ENCODE data around the gene ACAD8. TPM values are rescaled to one million over a fixed set of nuclear protein-coding genes. Genes with fewer than 3 reads are reported as not detected.

ACAD8 gene
- total and polyA plus RNA-seq, 8 donors: 15.9 to 38.5 (median 18.2) TPM

GRCh38 chr11:134293119-134294113 is 40.0 kb downstream of the ACAD8 start:
- TF ChIP-seq CTCF (IDR thresholded peaks at IDR 0.05): no peak
- H3K4me3 ChIP-seq: no peak overlapping the region
- no peaks in the 10 kb centered on the region for H3K4me1 ChIP-seq
- no peak for FAIRE-seq
- WGBS, 2 donors: 63 to 65% methylated on average over 20 of the region's 20 CpGs
- no peak for DNase-seq
- H3K27me3 ChIP-seq: no peaks in the 10 kb centered on the region
- intact Hi-C loops (cut with DNase I): no loop called here
- no peaks in the 10 kb centered on the region for H3K36me3 ChIP-seq
- H3K9me3 ChIP-seq: no peaks in the 10 kb centered on the region
- no peak overlapping the region for H3K27ac ChIP-seq
- ATAC-seq: no peak

- 49 to 69% methylated on average over 9 of the region's 9 CpGs for WGBS, 2 donors
- intact Hi-C loops (cut with DNase I): no loop called here
- H3K4me3 ChIP-seq: no peak overlapping the region
- H3K27me3 ChIP-seq: no peaks in the 10 kb centered on the region
- H3K27ac ChIP-seq: no peak overlapping the region
- H3K9me3 ChIP-seq: no peaks in the 10 kb centered on the region
- H3K36me3 ChIP-seq: no peaks in the 10 kb centered on the region
- FAIRE-seq (no peak), ATAC-seq (no peak), DNase-seq (no peak)
- no peak for TF ChIP-seq CTCF (IDR thresholded peaks at IDR 0.05)
- H3K4me1 ChIP-seq: no peaks in the 10 kb centered on the region
These were observed 41.3 kb downstream of the ACAD8 start for GRCh38 chr11:134294664-134295063.

- TF ChIP-seq CTCF (IDR thresholded peaks at IDR 0.05): no peak
- H3K36me3 ChIP-seq: no peaks in the 10 kb centered on the region
- 83 to 85% methylated on average over 12 of the region's 12 CpGs for WGBS, 2 donors
- H3K4me3 ChIP-seq: no peak overlapping the region
- H3K4me1 ChIP-seq: no peaks in the 10 kb centered on the region
- FAIRE-seq (no peak), DNase-seq (no peak), ATAC-seq (no peak)
- intact Hi-C loops (cut with DNase I): no loop called here
- H3K27ac ChIP-seq: no peak overlapping the region
- no peaks in the 10 kb centered on the region for H3K27me3 ChIP-seq
- H3K9me3 ChIP-seq: no peaks in the 10 kb centered on the region
These were observed 58.9 kb downstream of the ACAD8 start for GRCh38 chr11:134312223-134312622.

- Histone ChIP-seq H3K27me3 (no peaks in the 10 kb centered on the region), H3K4me3 (no peak overlapping the region), H3K36me3 (no peaks in the 10 kb centered on the region), H3K27ac (no peak overlapping the region), H3K9me3 (no peaks in the 10 kb centered on the region), H3K4me1 (no peaks in the 10 kb centered on the region)
- 69 to 76% methylated on average over 5 of the region's 5 CpGs for WGBS, 2 donors
- DNase-seq (no peak), ATAC-seq (no peak), FAIRE-seq (no peak)
- intact Hi-C loops (cut with DNase I): no loop called here
- no peak for TF ChIP-seq CTCF (IDR thresholded peaks at IDR 0.05)
These were observed 59.4 kb downstream of the ACAD8 start for GRCh38 chr11:134312807-134313206.

GRCh38 chr11:134313379-134313778 is 60.0 kb downstream of the ACAD8 start:
- 87 to 93% methylated on average over 10 of the region's 10 CpGs for WGBS, 2 donors
- no peak for ATAC-seq
- no peak overlapping the region for H3K4me3 ChIP-seq
- TF ChIP-seq CTCF (IDR thresholded peaks at IDR 0.05): no peak
- intact Hi-C loops (cut with DNase I): no loop called here
- H3K27ac ChIP-seq: no peak overlapping the region
- no peaks in the 10 kb centered on the region for H3K9me3 ChIP-seq
- H3K27me3 ChIP-seq: no peaks in the 10 kb centered on the region
- no peaks in the 10 kb centered on the region for H3K36me3 ChIP-seq
- DNase-seq: no peak
- H3K4me1 ChIP-seq: no peaks in the 10 kb centered on the region
- no peak for FAIRE-seq
